ENCODE measurements around the gene CHD9.
A peak's percentile ranks its signal among the peaks of the same experiment; 100 is the strongest.

The CHD9 gene

DNA sequence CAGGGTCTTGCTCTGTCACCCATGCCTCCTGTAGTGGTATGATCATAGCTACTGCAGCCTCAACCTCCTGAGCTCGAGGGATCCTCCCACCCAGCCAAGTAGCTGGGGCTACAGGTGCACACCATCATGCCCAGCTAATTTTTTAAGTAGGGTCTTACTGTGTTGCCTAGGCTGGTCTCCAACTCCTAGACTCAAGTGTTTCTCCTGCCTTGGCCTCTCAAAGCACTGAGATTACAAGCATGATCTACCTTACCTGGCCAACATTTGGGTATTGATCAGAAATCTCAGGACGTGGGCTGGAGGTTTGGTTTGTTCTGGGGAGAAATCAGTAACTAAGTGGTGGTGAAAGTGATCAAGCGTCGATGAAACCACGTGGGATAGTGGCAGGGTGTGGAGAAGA, 4.1 kb downstream of the CHD9 start:
- no peak for TF ChIP-seq CTCF (IDR thresholded peaks at IDR 0.05; ENCODE audit: borderline replicate concordance, insufficient read depth, low read depth, low read length)
- H3K4me3 ChIP-seq (ENCODE audit: low read depth, low read length): no peak overlapping the region

GRCh38 chr16:53059672-53060071, 4.9 kb downstream of the CHD9 start:
- no peak for TF ChIP-seq CTCF (IDR thresholded peaks at IDR 0.05; ENCODE audit: borderline replicate concordance, insufficient read depth, low read depth, low read length)
- H3K4me3 ChIP-seq (ENCODE audit: low read depth, low read length): no peak overlapping the region

GRCh38 chr16:53061256-53061655, 6.5 kb downstream of the CHD9 start:
- H3K4me3 ChIP-seq (ENCODE audit: low read depth, low read length): no peak overlapping the region
- TF ChIP-seq CTCF (IDR thresholded peaks at IDR 0.05; ENCODE audit: borderline replicate concordance, insufficient read depth, low read depth, low read length): no peak

- no peak overlapping the region for H3K4me3 ChIP-seq (ENCODE audit: low read depth, low read length)
- 0 out of 2 replicates have a peak, but pooled peaks have one; percentile 15 for TF ChIP-seq CTCF (IDR thresholded peaks at IDR 0.05; ENCODE audit: borderline replicate concordance, insufficient read depth, low read depth, low read length)
Observed at GRCh38 chr16:53061701-53062159, 6.9 kb downstream of the CHD9 start.

DNA sequence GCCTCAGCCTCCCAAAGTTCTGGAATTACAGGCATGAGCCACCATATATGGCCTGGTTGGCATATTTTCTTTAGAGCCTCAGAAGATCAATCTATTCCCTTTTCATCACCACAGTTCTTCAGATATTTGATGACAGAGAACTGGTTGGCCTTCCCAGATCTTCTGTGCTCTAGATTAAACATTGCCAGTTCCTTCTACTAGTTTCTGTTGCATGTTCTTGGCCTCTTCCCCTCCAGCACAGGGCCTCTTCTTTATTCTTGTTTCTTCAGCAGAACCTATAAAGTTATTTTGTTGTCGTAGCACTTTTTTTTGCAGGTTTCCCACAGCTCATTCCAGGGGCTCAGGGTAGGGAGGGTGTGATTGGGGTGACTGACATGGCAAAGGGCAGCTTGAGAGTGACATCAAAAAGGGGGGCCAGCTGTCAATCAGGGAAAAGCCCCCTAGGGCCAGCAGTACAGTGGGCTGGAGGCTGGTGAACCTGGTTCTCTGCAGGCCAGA, 9.3 kb downstream of the CHD9 start:
- TF ChIP-seq CTCF (IDR thresholded peaks at IDR 0.05; ENCODE audit: borderline replicate concordance, insufficient read depth, low read depth, low read length): no peak

DNA sequence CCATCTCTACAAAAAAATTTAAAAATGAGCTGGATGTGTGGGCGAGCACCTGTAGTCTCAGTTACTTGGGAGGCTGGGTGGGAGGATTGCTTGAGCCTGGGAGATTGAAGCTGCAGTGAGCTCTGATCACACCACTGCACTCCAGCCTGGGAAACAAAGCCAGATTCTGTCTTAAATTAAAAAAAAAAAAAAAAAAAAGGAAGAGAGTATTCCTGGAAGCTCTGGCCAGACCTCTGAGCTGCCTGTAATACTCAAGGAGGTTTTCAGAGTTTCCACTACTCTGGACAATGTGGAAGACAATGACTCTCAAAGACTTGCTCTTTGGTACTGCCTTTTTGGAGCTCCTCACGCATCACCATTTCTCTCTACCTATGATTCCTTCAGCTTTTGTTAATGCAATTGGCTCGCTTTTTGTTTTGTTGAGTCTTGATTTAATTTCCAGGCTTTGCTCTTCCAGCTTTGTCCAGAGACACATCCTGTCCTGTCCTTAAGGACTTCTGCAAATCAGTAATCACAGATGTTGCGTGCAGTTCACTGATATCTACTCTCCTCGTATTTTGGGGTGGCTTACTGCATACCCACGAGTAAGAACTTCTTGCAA, 10.8 kb downstream of the CHD9 start:
- H3K4me3 ChIP-seq (ENCODE audit: low read depth, low read length): no peak overlapping the region
- no peak for TF ChIP-seq CTCF (IDR thresholded peaks at IDR 0.05; ENCODE audit: borderline replicate concordance, insufficient read depth, low read depth, low read length)

More for the DNA sequence above, 9.3 kb downstream of the CHD9 start:
- H3K4me3 ChIP-seq (ENCODE audit: low read depth, low read length): no peak overlapping the region

DNA sequence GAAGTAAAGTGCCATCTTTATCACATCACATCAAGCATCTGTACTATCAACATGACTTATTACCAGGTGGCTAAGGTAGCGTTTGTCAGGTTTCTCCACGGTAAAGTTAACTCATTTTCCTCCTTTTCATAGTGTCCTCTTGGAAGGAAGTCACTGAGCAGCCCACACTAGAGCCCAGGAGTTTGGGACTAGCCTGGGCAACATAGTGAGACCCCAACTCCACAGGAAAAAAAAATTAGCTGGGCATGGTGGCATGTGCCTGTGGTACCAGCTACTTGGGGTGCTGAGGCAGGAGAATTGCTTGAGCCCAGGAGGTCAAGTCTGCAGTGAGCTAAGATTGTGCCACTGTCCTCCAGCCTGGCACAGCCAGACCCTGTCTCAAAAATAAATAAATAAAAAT, 12.9 kb downstream of the CHD9 start:
- TF ChIP-seq CTCF (IDR thresholded peaks at IDR 0.05; ENCODE audit: borderline replicate concordance, insufficient read depth, low read depth, low read length): no peak

More for the DNA sequence above, 12.9 kb downstream of the CHD9 start:
- H3K4me3 ChIP-seq (ENCODE audit: low read depth, low read length): no peak overlapping the region
